T-helper 2 cell (primary cell): Measurements from ENCODE around the gene RNF31.
A peak's percentile ranks its signal among the peaks of the same experiment; 100 is the strongest.
"Not testable (repeated sequence)": the region's sequence is repeated elsewhere in the genome, so short reads cannot be mapped to it uniquely, and the experiment has no call there.

ENCODE experiments used
- DNase-seq, 5 experiments: peaks; one replicate each; pipeline versions ENCODE4 v3.0.0 to v3.0.0-alpha.2; 2012 to 2022
- total RNA-seq, 2 donors: gene quantifications; one replicate each; lab custom pipeline; 2026; lab: John Stamatoyannopoulos, UW

RNF31 gene
- 2.7 to 4.4 reads per million in 2 donors for total RNA-seq

- peak; percentile 94 to 99 (median 98) for DNase-seq
These were observed at the start of gene RNF31 for GRCh38 chr14:24146978-24147760. TSS of gene RNF31 (plus strand) at chr14:24147498. CDS start at chr14:24147699, 201 bp downstream.

GRCh38 chr14:24098229-24098926, 48.9 kb upstream of the RNF31 start:
- DNase-seq: no peak

- no peak for DNase-seq
These were observed 48.1 kb upstream of the RNF31 start for GRCh38 chr14:24098927-24099813.

GRCh38 chr14:24100197-24100981, 46.9 kb upstream of the RNF31 start:
- no peak for DNase-seq

- DNase-seq: no peak
These were observed 46.3 kb upstream of the RNF31 start for GRCh38 chr14:24100982-24101494.

GRCh38 chr14:24102357-24103048, 44.8 kb upstream of the RNF31 start:
- DNase-seq: no peak

GRCh38 chr14:24103451-24103850, 43.8 kb upstream of the RNF31 start:
- DNase-seq: no peak

- DNase-seq: not testable (repeated sequence)
These were observed 41.6 kb upstream of the RNF31 start for GRCh38 chr14:24105609-24106239.

- no peak for DNase-seq
These were observed 40.5 kb upstream of the RNF31 start for GRCh38 chr14:24106672-24107271.

GRCh38 chr14:24108336-24108874, 38.9 kb upstream of the RNF31 start:
- DNase-seq: no peak

- no peak for DNase-seq
These were observed 37.2 kb upstream of the RNF31 start for GRCh38 chr14:24110060-24110459.

GRCh38 chr14:24110523-24110922, 36.8 kb upstream of the RNF31 start:
- no peak for DNase-seq

GRCh38 chr14:24113379-24113800, 33.9 kb upstream of the RNF31 start:
- peak in 1 of 5 experiments; percentile 46 for DNase-seq

- DNase-seq: peak; percentile 37 to 91 (median 70)
These were observed 33.3 kb upstream of the RNF31 start for GRCh38 chr14:24113801-24114531.

GRCh38 chr14:24114532-24115421, 32.5 kb upstream of the RNF31 start, which contains the start of the genes DCAF11 and NRL:
TSS of gene DCAF11 (plus strand) at chr14:24114777. CDS start at chr14:24115595, 818 bp downstream.
TSS of gene NRL (minus strand) at chr14:24114949. CDS start at chr14:24082848, 32,101 bp downstream.
- DNase-seq: peak; percentile 94 to 100 (median 98)

- peak in 1 of 5 experiments; percentile 22 for DNase-seq
These were observed 31.7 kb upstream of the RNF31 start for GRCh38 chr14:24115422-24116127.
